Caki2 (cell line): ENCODE measurements around the gene PPP6R3. TPM values are rescaled to one million over a fixed set of nuclear protein-coding genes. Genes with fewer than 3 reads are reported as not detected.
A peak's percentile ranks its signal among the peaks of the same experiment; 100 is the strongest.

Experiments
- DNase-seq: peaks from one replicate; pipeline ENCODE4 v3.0.0-alpha.2; 2015; ENCODE audit warnings: low read depth
- in situ Hi-C: cut with HindIII; loops from 2 replicates; pipeline ENCODE4 v1.10.0; 2016; ENCODE audit warnings: low sequenced_read_pairs, low pct_unique_long_range_greater_than_20kb, mixed read lengths
- total RNA-seq: library from RNA; depleted of rRNA; stranded (reverse); fragments of >200 nt; shearing (Covaris generic); gene quantifications from 2 replicates; pipeline ENCODE4 v1.2.3, GENCODE V29; 2014; ENCODE audit warnings: low replicate concordance; rRNA removed

The PPP6R3 gene
- total RNA-seq = 42.6 and 55.0 TPM in 2 replicates

GRCh38 chr11:68460741-68461574, at the start of gene PPP6R3:
Gene PPP6R3 (plus strand): TSS chr11:68460752. CDS start chr11:68537665, 76,913 bp downstream.
- in situ Hi-C loops = no loop called here
- DNase-seq = peak; percentile 71

- in situ Hi-C loops = no loop called here
Observed at GRCh38 chr11:68411501-68411991, 49.0 kb upstream of the PPP6R3 start.

GRCh38 chr11:68412593-68413475, 47.7 kb upstream of the PPP6R3 start:
- no peak for DNase-seq
- in situ Hi-C loops = no loop called here

More at GRCh38 chr11:68411501-68411991, 49.0 kb upstream of the PPP6R3 start:
- DNase-seq = no peak

GRCh38 chr11:68413591-68413999, 47.0 kb upstream of the PPP6R3 start:
- in situ Hi-C loops = no loop called here

GRCh38 chr11:68414496-68415221, 45.9 kb upstream of the PPP6R3 start:
- in situ Hi-C loops = no loop called here

More at GRCh38 chr11:68413591-68413999, 47.0 kb upstream of the PPP6R3 start:
- no peak for DNase-seq

GRCh38 chr11:68416070-68416578, 44.4 kb upstream of the PPP6R3 start:
- in situ Hi-C loops = no loop called here
- no peak for DNase-seq

More at GRCh38 chr11:68414496-68415221, 45.9 kb upstream of the PPP6R3 start:
- DNase-seq = no peak

GRCh38 chr11:68418648-68419047, 41.9 kb upstream of the PPP6R3 start:
- in situ Hi-C loops = no loop called here
- no peak for DNase-seq

GRCh38 chr11:68420171-68420570, 40.4 kb upstream of the PPP6R3 start:
- DNase-seq = no peak
- in situ Hi-C loops = no loop called here

- in situ Hi-C loops = no loop called here
- DNase-seq = no peak
Observed at GRCh38 chr11:68423481-68423880, 37.1 kb upstream of the PPP6R3 start.

GRCh38 chr11:68424101-68424632, 36.4 kb upstream of the PPP6R3 start:
- DNase-seq = no peak
- in situ Hi-C loops = no loop called here

GRCh38 chr11:68424981-68425865, 35.3 kb upstream of the PPP6R3 start:
- DNase-seq = no peak
- in situ Hi-C loops = no loop called here

GRCh38 chr11:68425866-68426380, 34.6 kb upstream of the PPP6R3 start:
- in situ Hi-C loops = no loop called here
- DNase-seq = no peak

GRCh38 chr11:68429661-68430060, 30.9 kb upstream of the PPP6R3 start:
- in situ Hi-C loops = no loop called here
- DNase-seq = no peak

- in situ Hi-C loops = no loop called here
- no peak for DNase-seq
Observed at GRCh38 chr11:68430384-68430783, 30.2 kb upstream of the PPP6R3 start.

GRCh38 chr11:68430801-68431200, 29.8 kb upstream of the PPP6R3 start:
- DNase-seq = no peak
- in situ Hi-C loops = no loop called here

- in situ Hi-C loops = no loop called here
- no peak for DNase-seq
Observed at GRCh38 chr11:68431984-68432645, 28.4 kb upstream of the PPP6R3 start.
